Glomerular visceral epithelial cell (primary cell): ENCODE results near the gene ATP1B4.
"Not testable (repeated sequence)": the region's sequence is repeated elsewhere in the genome, so short reads cannot be mapped to it uniquely, and the experiment has no call there.

ENCODE experiments used
- DNase-seq: peaks from one replicate; pipeline ENCODE4 v3.0.0-alpha.2; 2016; ENCODE audit errors: extremely low spot score

ATP1B4 gene

DNA sequence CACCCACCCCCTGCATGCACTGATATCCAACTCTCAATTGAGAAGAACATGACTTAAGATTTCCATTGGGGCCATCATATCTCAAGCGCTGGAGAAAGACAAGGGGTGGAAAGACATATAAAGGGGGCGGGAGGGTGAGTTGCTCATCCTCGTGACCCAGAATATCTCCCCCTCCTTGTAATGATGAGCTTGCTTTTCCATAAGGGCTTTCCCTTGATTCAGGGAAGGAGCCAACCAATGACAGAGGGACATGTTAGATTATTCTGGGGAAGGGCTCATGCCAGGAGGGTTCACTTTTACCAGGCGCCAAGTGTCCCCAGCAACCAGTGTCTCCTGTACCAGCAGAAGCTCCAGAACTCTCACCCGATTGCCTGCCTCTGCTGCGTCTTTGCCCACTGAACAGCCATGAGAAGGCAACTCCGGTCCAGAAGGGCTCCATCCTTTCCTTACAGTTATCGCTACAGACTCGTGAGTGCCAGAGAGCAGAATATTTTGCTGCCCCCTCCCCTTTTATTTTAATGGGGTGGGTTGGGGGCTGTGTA, at the start of gene ATP1B4:
Gene ATP1B4 (plus strand): TSS at position 326 of the 542 bp plus-strand sequence. CDS start 80 bp downstream, at position 406.
- no peak for DNase-seq

DNA sequence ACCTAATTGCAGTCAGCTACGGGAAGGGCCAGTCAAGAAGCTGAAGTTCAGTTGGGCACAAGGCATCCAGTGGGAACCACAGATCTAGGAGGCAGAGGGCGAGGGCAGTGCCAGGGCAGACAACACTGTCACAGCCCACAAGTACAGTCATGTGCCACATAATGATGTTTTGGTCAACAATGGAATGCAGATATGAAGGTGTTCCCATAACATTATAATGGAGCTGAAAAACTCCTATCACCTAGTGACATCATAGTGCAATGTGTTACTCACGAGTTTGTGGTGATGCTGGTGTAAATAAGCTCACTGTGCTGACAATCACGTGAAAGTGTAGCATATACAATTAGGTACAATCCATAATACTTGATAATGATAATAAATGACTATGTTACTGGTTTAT, 46.1 kb upstream of the ATP1B4 start:
- DNase-seq = no peak

DNA sequence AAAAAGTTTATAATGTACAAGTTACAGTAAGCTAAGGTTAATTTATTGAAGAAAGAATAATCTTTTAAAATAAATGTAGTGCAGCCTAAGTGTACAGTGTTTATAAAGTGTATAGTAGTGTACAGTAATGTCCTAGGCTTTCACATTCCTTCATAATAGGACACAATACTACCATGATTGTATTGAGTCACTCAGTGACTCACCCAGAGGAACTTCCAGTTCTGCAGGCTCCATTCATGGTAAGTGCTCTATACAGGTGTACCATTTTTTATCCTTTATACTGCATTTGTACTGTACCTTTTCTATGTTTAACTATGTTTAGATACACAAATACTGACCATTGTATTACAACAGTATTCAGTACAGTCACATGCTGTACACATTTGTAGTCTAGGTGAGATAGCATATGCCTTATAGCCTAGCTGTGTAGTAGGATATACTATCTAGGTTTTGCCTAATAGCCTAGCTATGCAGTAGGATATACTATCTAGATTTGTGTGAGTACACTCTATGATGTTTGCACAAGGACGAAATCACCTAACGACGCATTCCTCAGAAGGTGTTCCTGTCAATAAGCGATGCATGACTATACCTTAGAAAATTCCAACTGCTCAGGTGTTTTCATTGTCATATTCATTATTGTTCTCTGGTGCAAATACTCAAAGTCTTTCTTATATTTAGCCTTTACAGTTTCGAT, 45.2 kb upstream of the ATP1B4 start:
- no peak for DNase-seq

DNA sequence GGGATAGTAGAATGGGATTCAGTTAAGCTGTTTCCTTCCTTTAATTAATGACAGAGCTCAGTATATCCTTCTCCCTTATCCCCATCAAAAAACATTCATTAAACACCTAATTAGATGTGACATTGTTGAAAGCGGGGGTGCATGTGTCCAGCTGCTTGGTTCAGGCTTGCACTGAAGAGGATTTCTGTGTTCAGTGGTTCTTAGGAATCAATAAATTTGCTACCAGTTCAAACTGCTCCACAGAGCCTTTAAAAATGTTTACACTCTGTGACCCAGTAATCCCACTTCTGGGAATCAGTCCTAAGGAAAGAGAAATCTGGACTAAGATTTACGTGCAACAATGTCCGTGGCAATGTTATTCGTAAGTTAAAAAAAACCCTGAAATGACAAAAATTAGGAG, 43.5 kb upstream of the ATP1B4 start:
- no peak for DNase-seq

DNA sequence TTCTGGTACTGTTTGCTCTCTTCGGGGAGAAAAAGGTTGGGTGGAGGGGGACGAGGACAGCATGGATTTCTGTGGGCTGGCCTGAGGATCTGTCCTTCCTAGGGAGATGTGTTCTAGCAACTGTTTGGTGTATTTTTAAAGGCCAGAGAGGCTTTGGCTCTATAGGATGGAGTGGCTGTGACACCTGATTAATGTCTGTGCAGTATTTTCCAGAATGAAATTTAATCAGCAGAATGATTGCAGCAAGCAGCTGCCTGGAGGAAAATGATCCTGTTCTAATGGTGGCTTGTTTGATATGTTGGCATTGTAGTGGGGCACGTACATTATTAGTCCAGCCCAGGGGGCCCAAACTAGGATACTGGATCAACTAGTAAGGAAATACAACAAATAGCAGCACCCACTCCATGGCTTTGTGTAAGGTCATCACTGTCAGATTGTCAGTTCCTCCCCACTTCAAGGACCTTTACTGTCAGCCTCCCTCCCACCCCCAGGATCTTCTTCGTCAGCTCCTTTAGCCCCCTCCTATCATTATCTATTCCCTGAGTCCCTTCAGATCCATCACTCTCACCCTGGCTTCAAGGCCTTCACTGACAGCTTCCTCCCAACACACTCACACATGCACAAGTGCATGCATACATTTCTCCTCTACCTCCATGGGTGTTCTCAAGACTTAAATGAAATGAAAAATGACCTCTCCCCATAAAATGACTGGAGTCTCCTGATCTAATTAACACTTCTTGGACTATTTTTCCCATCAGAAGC, 40.2 kb upstream of the ATP1B4 start:
- no peak for DNase-seq

DNA sequence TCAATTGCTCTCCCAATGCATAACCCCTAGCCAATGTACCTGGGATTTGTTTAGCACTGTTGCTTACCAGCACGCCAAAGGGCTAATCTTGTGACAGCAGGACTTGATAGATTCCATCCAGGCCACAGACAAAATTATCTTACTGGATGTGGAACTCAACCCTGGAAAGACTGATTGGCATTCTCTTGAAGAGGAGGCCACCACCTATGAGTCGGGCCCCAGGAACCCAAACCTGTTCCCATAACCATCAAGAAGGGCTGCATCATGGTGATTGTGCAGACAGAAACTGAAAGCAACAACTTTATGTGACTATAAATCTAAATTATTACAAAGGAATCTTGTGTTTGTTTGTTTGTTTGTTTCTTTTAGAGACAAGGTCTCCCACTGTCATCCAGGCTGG, 30.8 kb upstream of the ATP1B4 start:
- no peak for DNase-seq

DNA sequence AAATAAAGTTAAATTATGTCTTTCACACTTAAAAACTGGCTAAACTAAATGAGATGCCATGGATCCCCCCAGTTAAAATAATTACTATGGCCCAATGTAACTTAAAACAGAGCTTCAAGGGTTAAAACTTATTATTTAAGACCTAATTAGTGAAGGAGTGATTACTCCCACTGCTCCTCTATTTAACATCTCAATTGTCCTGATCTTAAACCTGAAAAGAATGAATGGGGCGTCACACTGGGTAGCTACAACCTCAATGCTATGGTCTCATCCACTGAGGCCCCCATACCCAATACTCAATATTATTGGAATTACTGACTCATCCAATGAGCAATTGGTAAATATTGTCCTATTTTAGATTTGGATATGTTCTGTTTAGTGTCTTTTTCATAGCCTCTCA, 29.5 kb upstream of the ATP1B4 start:
- DNase-seq = no peak

DNA sequence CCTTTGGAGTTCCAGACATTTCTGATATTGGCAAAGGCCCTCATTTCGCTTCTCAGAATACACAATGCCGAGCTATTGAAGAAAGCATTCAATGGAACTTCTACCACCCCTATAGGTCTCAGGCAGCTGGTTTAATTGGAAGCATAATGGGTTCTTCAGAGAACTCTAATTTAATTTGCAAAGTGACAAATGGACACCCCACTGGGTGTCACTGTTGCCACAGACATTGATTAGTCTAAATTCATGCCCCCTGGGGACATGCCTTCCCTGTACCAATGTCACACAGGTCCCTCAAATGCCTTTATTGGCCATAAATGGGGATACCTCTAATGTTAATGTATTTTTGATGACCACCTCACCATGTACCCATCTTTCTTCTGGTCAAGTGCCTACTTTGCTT, 27.7 kb upstream of the ATP1B4 start:
- no peak for DNase-seq

DNA sequence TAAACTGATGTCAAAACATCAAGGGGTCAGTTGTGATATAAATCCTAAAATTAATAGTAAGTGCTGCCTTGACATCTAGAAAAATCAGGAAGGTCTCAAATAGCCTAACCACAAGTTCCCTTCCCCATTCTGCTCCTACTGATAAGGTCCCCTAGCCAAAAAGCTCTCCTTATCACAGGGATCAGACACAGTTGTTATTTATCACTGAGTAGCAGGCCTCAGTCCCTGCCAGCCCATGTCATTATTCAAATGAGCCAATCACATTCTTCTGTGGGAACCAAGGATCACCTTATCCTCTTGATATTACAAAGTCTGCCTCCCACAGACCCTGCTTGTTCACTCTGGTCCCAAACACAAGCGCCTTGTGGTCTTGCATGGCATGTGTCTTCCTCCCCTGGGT, 27.3 kb upstream of the ATP1B4 start:
- DNase-seq = no peak

DNA sequence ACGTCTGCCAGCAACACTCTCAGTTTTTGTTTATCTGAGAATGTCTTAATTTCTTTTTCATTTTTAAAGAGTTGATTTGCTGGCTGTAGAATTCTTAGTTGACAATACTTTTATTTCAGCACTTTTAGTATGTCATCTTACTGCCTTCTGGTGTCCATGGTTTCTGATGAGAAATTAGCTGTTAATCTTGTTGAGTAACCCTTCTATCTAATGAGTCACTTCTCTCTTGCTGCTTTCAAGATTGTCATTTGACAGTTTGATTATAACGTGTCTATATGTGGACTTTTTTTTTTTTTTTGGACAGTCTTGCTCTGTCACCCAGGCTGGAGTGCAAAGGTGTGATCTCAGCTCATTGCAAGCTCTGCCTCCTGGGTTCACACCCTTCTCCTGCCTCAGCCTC, 26.6 kb upstream of the ATP1B4 start:
- DNase-seq = no peak

DNA sequence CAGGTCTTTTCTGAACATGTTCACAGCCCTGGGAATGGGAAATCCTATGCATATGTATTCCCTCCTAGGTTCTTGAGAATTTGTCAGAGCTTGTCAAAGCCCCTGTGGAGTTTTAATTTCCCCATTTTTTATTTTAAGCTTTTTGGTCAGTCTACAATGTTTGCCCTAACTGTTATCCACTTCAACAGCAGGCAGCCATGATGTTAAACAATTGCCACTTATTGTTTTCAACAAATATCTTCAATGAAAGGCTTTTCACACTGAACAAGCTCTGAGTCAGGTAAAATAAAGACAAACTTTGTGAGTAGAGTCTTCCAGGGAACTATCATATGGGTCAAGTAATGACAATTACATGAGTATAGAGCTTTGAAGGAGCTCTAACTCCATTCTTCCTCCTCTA, 25.0 kb upstream of the ATP1B4 start:
- DNase-seq = no peak

DNA sequence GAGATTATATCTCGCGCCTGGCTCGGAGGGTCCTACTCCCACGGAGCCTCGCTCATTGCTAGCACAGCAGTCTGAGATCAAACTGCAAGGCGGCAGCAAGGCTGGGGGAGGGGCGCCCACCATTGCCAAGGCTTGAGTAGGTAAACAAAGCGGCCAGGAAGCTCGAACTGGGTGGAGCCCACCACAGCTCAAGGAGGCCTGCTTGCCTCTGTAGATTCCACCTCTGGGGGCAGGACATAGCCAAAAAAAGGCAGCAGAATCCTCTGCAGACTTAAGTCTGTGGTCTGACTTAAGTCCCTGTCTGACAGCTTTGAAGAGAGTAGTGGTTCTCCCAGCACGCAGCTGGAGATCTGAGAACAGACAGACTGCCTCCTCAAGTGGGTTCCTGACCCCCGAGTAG, 17.3 kb upstream of the ATP1B4 start:
- not testable (repeated sequence) for DNase-seq

DNA sequence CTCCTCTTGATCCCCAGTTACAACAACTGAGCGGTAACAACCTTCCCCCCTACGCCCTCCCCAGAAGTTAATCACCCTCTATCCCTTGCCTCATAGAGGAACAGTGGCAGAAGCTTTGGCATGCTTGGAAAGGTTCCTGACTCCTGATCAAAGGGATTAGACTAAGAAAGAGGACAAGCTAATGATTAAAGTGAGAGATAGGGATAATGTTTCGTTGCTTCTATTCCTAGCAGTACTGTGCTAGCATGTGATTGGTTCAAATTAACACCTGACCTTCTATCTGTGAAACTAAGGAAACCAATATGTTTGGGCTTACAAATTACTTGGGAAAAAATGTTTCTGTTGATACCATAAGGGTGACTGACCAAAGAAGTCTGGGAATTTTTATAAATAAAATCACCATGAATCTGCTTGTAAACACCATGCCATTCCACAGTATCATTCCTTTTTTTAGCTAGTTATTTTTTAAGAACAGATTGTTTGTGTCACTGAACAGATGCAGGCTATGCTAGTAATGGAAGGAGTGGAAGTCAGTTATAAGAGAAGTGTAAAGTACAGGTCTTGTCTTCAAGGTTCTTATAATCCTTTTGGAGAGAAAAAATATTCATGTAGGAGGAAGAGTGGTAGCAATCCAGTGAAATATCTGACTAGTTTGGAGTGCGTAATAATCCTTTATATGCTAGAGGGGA, 11.3 kb upstream of the ATP1B4 start:
- DNase-seq = no peak

DNA sequence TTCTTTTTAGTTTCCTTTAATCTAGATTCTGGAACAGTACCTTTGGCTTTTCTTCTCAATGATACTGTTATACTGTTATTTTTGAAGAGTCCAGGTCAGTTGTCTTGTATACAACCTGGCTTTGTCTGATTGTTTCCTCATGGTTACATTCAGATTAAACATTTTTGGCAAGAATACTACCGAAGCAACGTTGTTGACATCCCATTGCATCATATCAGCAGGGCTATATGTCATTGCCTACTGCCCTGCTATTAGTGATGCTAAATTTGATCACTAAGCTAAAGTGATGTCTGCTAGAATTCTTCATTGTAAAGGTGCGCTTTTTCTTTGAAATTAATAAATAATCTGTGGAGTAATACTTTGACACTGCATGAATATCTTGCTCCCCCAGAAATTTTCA, 5.8 kb upstream of the ATP1B4 start:
- DNase-seq = no peak

DNA sequence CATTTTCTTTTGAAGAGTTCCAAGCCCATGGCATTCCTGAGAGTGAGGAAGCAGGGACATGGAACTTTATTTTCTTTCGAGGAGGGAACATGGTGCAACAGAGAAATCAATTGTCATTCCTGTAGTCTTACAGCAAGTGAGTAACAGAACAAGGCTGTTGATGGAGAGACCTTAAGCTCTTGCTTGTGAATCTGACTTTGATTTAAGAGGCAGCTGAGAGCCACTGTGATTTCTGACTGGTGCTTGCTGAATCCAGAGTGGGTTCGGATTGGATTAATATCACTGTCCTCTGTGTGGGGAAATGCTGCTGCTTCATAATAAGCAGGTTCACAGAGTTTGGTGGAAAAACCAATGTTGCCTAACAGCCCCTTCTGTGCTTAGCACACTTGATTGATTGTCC, 4.7 kb upstream of the ATP1B4 start:
- no peak for DNase-seq

DNA sequence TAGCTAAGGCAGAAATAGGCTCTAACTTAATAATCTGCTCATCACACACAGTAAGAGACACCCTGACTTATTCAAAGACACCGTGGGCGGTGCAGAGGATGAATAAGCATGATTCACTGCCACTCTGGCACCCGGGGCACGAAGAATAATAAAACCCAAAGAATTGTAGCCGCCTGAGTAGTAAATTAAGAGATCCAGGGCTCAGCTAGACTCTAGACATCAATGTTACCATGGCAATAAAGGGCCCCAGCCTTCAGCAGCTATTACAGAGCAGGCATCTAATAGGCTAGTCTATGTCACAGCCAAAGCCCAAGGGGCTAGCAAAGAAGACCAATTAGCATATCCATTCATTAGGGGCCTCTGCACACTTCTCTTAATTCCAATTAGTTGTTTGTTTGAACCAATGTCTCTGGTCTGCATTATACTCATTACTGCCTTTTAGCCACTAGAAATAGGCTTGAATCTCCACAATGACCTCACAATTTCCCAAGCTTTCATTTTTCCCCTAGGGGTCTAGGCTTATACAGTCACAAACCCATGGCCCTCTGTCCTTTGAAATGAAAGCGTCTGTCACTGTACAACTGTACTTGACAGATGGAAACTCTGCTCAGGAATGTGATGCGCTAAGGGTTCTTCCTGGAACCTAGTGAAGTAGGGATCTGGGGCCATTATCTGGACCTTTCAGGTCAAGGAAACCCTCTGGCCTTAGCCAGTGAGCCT, 3.0 kb upstream of the ATP1B4 start:
- peak; percentile 45 for DNase-seq

DNA sequence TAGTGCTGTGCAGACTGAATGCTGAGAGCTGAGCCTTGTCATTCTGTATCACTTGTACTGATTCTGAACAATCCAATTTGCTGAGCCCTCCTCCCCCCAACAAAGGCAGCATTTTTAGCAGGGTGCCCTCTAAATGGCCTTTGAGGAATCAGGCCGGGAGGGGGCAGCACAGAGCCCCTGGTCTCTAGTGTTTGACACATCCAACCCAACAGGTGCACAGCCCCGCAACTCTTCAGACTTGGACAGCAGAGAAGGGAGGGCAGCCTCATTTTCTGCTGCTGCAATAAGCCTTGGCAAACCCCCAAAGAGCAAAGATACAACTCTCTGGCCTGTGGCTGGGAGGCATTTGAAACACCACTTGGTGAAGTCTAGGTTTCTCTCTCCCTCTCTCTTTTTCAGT, 3.4 kb downstream of the ATP1B4 start:
- peak; percentile 6 for DNase-seq

DNA sequence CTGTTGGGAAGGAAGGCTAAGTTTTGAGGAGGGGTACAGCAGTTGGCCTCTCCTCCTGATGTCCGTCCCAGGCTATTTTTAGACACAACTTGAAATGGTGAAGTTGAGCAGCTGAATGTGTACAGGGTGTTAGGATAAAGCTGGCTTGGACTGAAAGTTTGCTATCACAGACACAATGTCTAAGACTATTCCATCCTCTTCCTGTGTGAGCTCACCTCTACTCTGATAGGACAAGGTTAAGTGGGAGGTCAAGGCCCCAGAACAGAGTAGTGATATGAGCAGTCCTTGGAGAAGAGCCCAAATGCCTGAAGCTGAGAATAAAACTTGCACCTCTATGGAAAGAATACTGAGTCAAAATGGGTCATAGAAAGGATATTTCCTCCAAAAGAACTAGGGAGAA, 4.1 kb downstream of the ATP1B4 start:
- no peak for DNase-seq

DNA sequence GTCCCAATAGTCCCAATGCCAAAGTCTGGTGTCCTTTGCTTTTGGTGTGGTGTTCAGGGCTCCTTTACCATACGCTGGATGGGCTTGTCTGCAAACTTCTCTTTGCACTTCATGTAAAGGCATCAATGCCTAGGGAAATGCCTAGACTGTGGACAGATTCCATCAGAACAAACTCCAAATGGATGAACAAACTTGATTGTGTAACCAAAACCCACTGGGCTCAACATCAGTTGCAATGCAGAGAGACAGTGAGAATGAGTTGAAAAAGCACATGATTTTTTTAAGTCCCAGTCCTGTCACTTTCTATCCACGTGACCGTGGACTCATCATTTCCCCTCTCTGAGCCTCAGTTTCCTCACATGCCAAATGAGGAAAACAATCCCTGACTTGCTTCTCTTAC, 4.9 kb downstream of the ATP1B4 start:
- DNase-seq = no peak

DNA sequence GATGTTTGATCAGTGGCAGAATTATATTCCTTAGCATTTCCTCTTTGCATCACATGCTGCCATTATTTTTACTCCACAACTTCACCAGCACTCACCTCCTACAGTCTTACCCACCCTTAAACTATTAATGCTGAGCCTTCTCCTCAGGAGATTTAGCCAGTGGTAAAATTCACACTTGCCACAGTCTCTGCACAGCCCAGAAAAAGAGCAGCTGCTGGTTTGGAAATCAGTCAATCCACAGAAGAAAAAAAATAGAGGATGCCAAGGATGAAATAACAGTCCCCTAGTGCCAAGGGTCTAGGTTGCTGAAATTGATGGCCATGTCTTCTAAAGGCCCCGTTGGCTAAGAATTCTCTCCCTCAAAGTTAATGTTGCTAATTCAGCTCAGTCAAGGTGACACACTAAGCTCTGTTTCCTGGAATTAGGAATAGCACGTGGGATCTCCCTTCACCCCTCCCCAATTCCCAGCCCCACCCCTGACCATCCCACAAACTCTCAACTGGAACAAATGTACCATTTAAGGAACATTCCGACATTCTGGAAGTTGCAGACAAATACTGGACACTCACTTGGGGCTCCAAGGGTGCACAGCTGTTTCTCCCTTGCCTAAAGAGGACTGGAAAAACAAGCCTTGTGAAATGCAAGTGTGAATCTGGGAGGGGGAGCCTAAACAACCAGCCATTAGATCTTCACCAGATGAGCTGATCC, 5.7 kb downstream of the ATP1B4 start:
- no peak for DNase-seq

DNA sequence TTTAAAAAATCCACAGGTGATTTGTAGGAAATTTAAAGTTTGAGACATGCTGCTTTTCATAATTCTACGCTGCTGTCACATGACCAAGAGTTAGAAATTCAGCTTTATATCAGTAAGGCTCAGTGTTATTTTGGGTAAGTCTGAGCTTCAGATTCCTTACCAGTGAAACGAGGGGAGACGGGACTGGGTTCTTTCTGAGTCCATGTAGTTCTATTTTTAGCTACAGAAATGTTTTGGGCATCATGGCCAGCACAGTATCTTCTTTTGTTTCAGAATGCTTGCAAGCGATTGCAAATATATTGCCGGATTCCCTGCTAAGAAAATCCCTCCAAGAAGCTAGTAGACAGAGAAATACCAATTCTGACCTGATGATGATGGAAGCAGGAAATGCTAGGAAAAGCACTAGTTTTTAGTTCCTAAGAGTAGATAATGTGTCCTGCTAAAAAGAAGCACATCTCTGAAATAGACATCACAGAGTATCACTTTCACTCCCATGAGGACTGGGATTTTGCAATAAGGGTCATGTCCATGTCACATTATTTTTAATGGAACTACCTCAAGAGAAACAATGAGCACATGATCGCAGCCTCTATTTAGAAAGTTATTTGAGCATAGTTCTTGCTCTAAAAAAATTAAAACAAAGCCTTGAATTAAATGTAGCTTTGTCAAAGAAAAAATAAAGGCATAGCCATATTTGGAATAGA, 10.9 kb downstream of the ATP1B4 start:
- DNase-seq = no peak
